HEK293T (cell line): ENCODE measurements around the gene ANKRD36C.
"Not testable (repeated sequence)": the region's sequence is repeated elsewhere in the genome, so short reads cannot be mapped to it uniquely, and the experiment has no call there.

Experiments
- CTCF ChIA-PET: fragments of 350-600 bp; formaldehyde crosslinking; extraction: SDS; loops from one replicate; lab custom pipeline; 2021; ENCODE audit warnings: antibody characterized with exemption, inconsistent platforms; lab: Yijun Ruan, JAX
- POLR2A ChIA-PET: fragments of 350-600 bp; formaldehyde crosslinking; extraction: SDS; loops from one replicate; lab custom pipeline; 2020; ENCODE audit warnings: antibody characterized with exemption, inconsistent platforms; lab: Yijun Ruan, JAX
- DNase-seq: peaks from one replicate; pipeline ENCODE4 v3.0.0; 2012; ENCODE audit warnings: mixed read lengths; ENCODE audit errors: extremely low spot score

The ANKRD36C gene

GRCh38 chr2:95788642-95789041 is 203.0 kb downstream of the ANKRD36C start:
- DNase-seq, POLR2A ChIA-PET, CTCF ChIA-PET: not testable (repeated sequence)
